Loucy (cell line): ENCODE measurements around the gene ZDHHC12.

Source experiments
- H2AFZ ChIP-seq: fragments of 200-600 bp; sonication (generic); 2 replicates; pipeline ENCODE4 v1.6.0; 2016; ENCODE audit warnings: antibody characterized with exemption, mild to moderate bottlenecking, low read length, moderate library complexity
- H3F3A ChIP-seq: fragments of 200-600 bp; 2 replicates; pipeline ENCODE4 v1.6.0; 2016; ENCODE audit warnings: antibody characterized with exemption, low read depth, mild to moderate bottlenecking
- H3K27me3 ChIP-seq: fragments of 200-600 bp; sonication (generic); 2 replicates; pipeline ENCODE4 v1.6.1; 2014; ENCODE audit warnings: low read length, mild to moderate bottlenecking; ENCODE audit not compliant: insufficient read depth, poor library complexity, severe bottlenecking
- H3K36me3 ChIP-seq: fragments of 200-600 bp; sonication (generic); 2 replicates; pipeline ENCODE4 v1.6.1; 2016; ENCODE audit warnings: low read length; ENCODE audit not compliant: insufficient read depth
- H3K4me1 ChIP-seq: fragments of 200-600 bp; sonication (generic); 2 replicates; pipeline ENCODE4 v1.5.1; 2014; ENCODE audit warnings: low read length, mild to moderate bottlenecking; ENCODE audit not compliant: insufficient read depth, poor library complexity, severe bottlenecking
- H3K4me2 ChIP-seq: fragments of 200-600 bp; sonication (generic); 2 replicates; pipeline ENCODE4 v1.6.0; 2014; ENCODE audit warnings: antibody characterized with exemption, low read length, low read depth, mild to moderate bottlenecking; ENCODE audit not compliant: poor library complexity, severe bottlenecking
- H3K4me3 ChIP-seq: fragments of 200-600 bp; sonication (generic); 2 replicates; pipeline ENCODE4 v1.5.1; 2014; ENCODE audit warnings: low read length, mild to moderate bottlenecking, mixed read lengths; ENCODE audit not compliant: poor library complexity, severe bottlenecking
- H3K79me2 ChIP-seq: fragments of 200-600 bp; sonication (generic); 2 replicates; pipeline ENCODE4 v1.6.1; 2014; ENCODE audit warnings: low read length; ENCODE audit not compliant: insufficient read depth
- H3K9ac ChIP-seq: fragments of 200-600 bp; sonication (generic); 2 replicates; pipeline ENCODE4 v1.6.0; 2014; ENCODE audit warnings: mild to moderate bottlenecking, low read depth, low read length, moderate library complexity; ENCODE audit not compliant: poor library complexity, severe bottlenecking
- H3K9me2 ChIP-seq: fragments of 200-600 bp; sonication (generic); replicated peaks from 2 replicates; pipeline ENCODE4 v1.6.1; 2016; ENCODE audit warnings: low read depth, low read length, mixed read lengths
- H3K9me3 ChIP-seq: fragments of 200-600 bp; sonication (generic); 2 replicates; pipeline ENCODE4 v1.6.1; 2014; ENCODE audit warnings: mild to moderate bottlenecking, antibody characterized with exemption, low read length, low read depth; ENCODE audit not compliant: insufficient read depth
- H4K20me1 ChIP-seq: fragments of 200-600 bp; sonication (generic); 2 replicates; pipeline ENCODE4 v1.6.0; 2014; ENCODE audit warnings: antibody characterized with exemption, low read length, mild to moderate bottlenecking; ENCODE audit not compliant: insufficient read depth, poor library complexity, severe bottlenecking
- CTCF ChIP-seq: fragments of 200-600 bp; sonication (generic); conservative IDR thresholded peaks from 2 replicates; pipeline ENCODE4 v1.5.1; 2014; ENCODE audit warnings: mild to moderate bottlenecking, antibody characterized with exemption, low read length
- EZH2phosphoT487 ChIP-seq: fragments of 200-600 bp; IDR thresholded peaks from 2 replicates; pipeline ENCODE4 v1.6.1; 2018; ENCODE audit warnings: antibody characterized with exemption, mild to moderate bottlenecking, moderate library complexity, borderline replicate concordance

The ZDHHC12 gene

GRCh38 chr9:128731691-128732090, 7.8 kb upstream of the ZDHHC12 start:
- Histone ChIP-seq H3K9me3 (no peaks in the 10 kb centered on the region), H3K79me2 (no peaks in the 10 kb centered on the region), H3F3A (no peaks in the 10 kb centered on the region), H3K27me3 (no peaks in the 10 kb centered on the region), H4K20me1 (no peaks in the 10 kb centered on the region), H3K36me3 (no peaks in the 10 kb centered on the region), H3K4me2 (no peak overlapping the region), H3K9ac (no peak overlapping the region), H3K4me3 (no peak overlapping the region), H3K9me2 (no peaks in the 10 kb centered on the region), H2AFZ (no peak overlapping the region), H3K4me1 (no peaks in the 10 kb centered on the region)
- TF ChIP-seq CTCF (no peak), EZH2phosphoT487 (no peak)

GRCh38 chr9:128731093-128731492, 7.2 kb upstream of the ZDHHC12 start:
- H2AFZ ChIP-seq, result no peak overlapping the region
- H3K36me3 ChIP-seq, result no peaks in the 10 kb centered on the region
- H4K20me1 ChIP-seq, result no peaks in the 10 kb centered on the region
- no peaks in the 10 kb centered on the region for H3K4me1 ChIP-seq
- H3K9me3 ChIP-seq, result no peaks in the 10 kb centered on the region
- no peak overlapping the region for H3K9ac ChIP-seq
- H3K9me2 ChIP-seq, result no peaks in the 10 kb centered on the region
- no peak overlapping the region for H3K4me3 ChIP-seq
- no peak overlapping the region for H3K4me2 ChIP-seq
- no peaks in the 10 kb centered on the region for H3F3A ChIP-seq
- no peaks in the 10 kb centered on the region for H3K27me3 ChIP-seq
- H3K79me2 ChIP-seq, result no peaks in the 10 kb centered on the region
- TF ChIP-seq EZH2phosphoT487 (no peak), CTCF (no peak)

- Histone ChIP-seq H4K20me1 (no peaks in the 10 kb centered on the region), H3F3A (no peaks in the 10 kb centered on the region), H3K4me3 (no peak overlapping the region), H3K9me2 (no peaks in the 10 kb centered on the region), H3K36me3 (no peaks in the 10 kb centered on the region), H3K27me3 (no peaks in the 10 kb centered on the region), H3K9me3 (no peaks in the 10 kb centered on the region), H3K9ac (no peak overlapping the region), H3K79me2 (no peaks in the 10 kb centered on the region), H3K4me2 (no peak overlapping the region), H3K4me1 (no peaks in the 10 kb centered on the region), H2AFZ (no peak overlapping the region)
- TF ChIP-seq CTCF, result no peak
- no peak for TF ChIP-seq EZH2phosphoT487
Measured at GRCh38 chr9:128729766-128730517, 6.0 kb upstream of the ZDHHC12 start.
